IgD-negative memory B cell (primary cell): Measurements from ENCODE around the gene CENATAC. TPM values are rescaled to one million over a fixed set of nuclear protein-coding genes. Genes with fewer than 3 reads are reported as not detected.
"Not testable (repeated sequence)": the region's sequence is repeated elsewhere in the genome, so short reads cannot be mapped to it uniquely, and the experiment has no call there.

Experiments
- H3K27ac Mint-ChIP-seq, 3 donors: one replicate each; pipeline ENCODE4 v1.8.0; 2020 to 2022; ENCODE audit warnings: mild to moderate bottlenecking in 3 of 3, mixed read lengths in 3 of 3, moderate library complexity in 1 of 3
- H3K27me3 Mint-ChIP-seq: one replicate; pipeline ENCODE4 v1.8.0; 2021; ENCODE audit warnings: mixed read lengths
- H3K36me3 Mint-ChIP-seq: one replicate; pipeline ENCODE4 v1.8.0; 2020; ENCODE audit warnings: mild to moderate bottlenecking, mixed read lengths
- H3K4me1 Mint-ChIP-seq, 3 donors: one replicate each; pipeline ENCODE4 v1.8.0; 2020 to 2022; ENCODE audit warnings: mixed read lengths in 3 of 3, mild to moderate bottlenecking in 1 of 3
- H3K4me3 Mint-ChIP-seq, 4 donors: one replicate each; pipeline ENCODE4 v1.8.0; 2020 to 2022; ENCODE audit warnings: mild to moderate bottlenecking in 4 of 4, mixed read lengths in 4 of 4, moderate library complexity in 3 of 4
- H3K9me3 Mint-ChIP-seq, 3 donors: one replicate each; pipeline ENCODE4 v1.8.0; 2020 to 2021; ENCODE audit warnings: mixed read lengths in 3 of 3, mild to moderate bottlenecking in 1 of 3
- polyA plus RNA-seq: library from polyadenylated mRNA; unstranded; fragments of 300-500 nt; fragmentation: Illumina TruSeq; gene quantifications from one replicate; pipeline ENCODE4 v1.2.3, GENCODE V29; 2021

CENATAC gene
- polyA plus RNA-seq, 1 donor from 2014 or later, result 11.2 TPM

DNA sequence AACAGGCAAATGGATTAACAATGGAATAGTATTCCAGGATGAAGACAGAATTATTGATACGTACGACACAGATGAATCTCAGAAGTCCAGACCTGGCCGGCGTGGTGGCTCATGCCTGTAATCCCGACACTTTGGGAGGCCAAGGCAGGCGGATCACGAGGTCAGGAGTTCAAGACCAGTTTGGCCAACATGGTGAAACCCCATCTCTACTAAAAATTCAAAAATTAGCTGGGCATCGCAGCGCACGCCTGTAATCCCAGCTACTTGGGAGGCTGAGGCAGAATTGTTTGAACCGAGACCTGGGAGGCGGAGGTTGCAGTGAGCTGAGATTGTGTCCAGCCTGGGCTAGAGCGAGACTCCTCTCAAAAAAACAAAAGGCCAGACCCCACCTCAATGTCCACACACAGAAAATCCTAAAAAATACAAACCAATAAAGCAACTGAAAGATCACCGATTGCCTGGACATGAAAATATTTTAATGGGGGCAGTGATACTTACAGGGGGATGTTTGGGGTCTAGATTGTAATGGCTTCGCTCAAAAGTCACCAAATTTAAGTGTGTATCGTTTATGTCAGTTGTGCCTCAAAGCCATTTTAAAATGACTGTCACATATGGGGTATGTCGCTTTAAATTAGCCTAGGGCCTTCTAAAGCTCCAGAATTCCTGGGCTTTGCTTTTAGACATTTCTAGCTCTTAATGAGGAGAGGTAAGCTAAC is 16.4 kb downstream of the CENATAC start:
- H3K4me1 Mint-ChIP-seq, result peaks cover 21 to 26% (median 22%) of the 10 kb centered on the region in 3 donors
- H3K9me3 Mint-ChIP-seq, result no peaks in the 10 kb centered on the region
- H3K27me3 Mint-ChIP-seq, result no peaks in the 10 kb centered on the region
- peak overlapping the region in 1 of 4 donors; percentile 76 for H3K4me3 Mint-ChIP-seq
- H3K36me3 Mint-ChIP-seq, result peaks cover 10% of the 10 kb centered on the region
- H3K27ac Mint-ChIP-seq, result peak overlapping the region in 1 of 3 donors; percentile 92

- H3K9me3 Mint-ChIP-seq, result no peaks in the 10 kb centered on the region
- no peaks in the 10 kb centered on the region for H3K27me3 Mint-ChIP-seq
- peak overlapping the region in 1 of 4 donors; percentile 76 for H3K4me3 Mint-ChIP-seq
- peaks cover 10% of the 10 kb centered on the region for H3K36me3 Mint-ChIP-seq
- H3K27ac Mint-ChIP-seq, result peak overlapping the region in 2 of 3 donors; percentile 28 to 92
- H3K4me1 Mint-ChIP-seq, result peaks cover 22 to 32% (median 27%) of the 10 kb centered on the region in 3 donors
Measured at GRCh38 chr11:119015054-119015611, 17.2 kb downstream of the CENATAC start.

GRCh38 chr11:119016216-119017009 is 18.5 kb downstream of the CENATAC start:
- H3K27ac Mint-ChIP-seq, result peak overlapping the region; percentile 92 to 100 (median 99)
- peaks cover 25 to 37% (median 29%) of the 10 kb centered on the region in 3 donors for H3K4me1 Mint-ChIP-seq
- H3K4me3 Mint-ChIP-seq, result peak overlapping the region in 2 of 4 donors; percentile 99 to 100
- H3K36me3 Mint-ChIP-seq, result peaks cover 10% of the 10 kb centered on the region
- no peaks in the 10 kb centered on the region for H3K9me3 Mint-ChIP-seq
- H3K27me3 Mint-ChIP-seq, result no peaks in the 10 kb centered on the region

DNA sequence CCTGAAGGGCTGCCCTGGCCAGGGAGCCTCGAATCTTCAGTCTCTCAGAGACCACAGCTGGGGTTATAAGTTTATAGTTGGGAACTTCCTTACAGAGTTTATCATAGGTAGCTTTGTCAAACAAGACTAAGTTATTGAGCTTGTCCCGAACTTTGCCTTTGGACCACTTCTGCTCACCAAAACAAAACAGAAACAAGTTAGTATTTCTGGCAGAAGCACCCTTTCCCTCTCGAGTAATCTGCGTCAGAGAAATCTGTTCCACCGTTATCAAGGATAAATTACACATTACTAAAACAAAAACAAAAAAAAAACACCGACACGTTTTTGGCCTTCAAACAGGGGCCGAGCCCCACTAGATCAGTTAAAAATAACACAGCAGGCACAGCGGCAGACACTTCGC is 19.4 kb downstream of the CENATAC start:
- peak overlapping the region; percentile 99 to 100 (median 99) for H3K27ac Mint-ChIP-seq
- peaks cover 12% of the 10 kb centered on the region for H3K36me3 Mint-ChIP-seq
- not testable (repeated sequence) for H3K9me3 Mint-ChIP-seq, H3K27me3 Mint-ChIP-seq
- peaks cover 28 to 38% (median 31%) of the 10 kb centered on the region in 3 donors for H3K4me1 Mint-ChIP-seq
- H3K4me3 Mint-ChIP-seq, result peak overlapping the region; percentile 98 to 100 (median 100)

DNA sequence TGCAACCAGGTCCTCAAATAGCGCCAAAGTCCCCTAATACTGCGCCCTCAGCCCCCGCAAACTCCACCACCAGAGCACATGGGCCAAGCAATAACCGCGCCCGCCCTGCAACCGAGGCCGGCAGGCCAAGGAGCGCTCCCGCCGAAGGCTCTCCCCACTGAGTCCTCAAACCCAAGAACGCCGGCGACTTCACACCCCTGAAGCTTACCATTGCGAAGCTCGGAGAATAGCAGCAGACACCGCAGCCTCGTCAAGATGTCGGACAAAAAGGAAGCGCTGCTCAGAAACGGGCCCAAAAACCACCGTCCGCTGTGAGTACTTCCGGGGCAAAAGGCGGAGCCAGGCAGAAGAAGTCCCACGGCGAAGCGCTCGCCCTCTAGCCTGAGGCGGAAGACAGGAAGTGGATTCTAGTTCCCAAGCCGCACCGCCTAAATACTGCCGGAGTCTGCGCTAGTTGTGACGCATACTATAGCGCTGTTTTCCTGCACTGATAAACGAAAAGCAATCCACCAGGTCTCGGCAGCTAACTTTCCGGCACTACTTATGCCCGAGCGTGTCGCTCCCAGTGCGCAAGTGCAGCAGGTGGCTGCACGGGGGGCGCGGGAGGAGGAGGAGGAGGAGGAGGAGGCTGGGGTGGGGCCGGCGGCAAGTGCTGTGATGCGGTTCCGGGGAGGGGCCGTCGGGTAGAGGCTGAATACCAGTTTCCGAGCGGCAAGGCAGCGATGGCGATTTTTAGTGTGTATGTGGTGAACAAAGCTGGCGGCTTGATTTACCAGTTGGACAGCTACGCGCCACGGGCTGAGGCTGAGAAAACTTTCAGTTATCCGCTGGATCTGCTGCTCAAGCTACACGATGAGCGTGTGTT is 20.4 kb downstream of the CENATAC start, which contains the start of the genes RPS25 and TRAPPC4:
Gene RPS25 (minus strand): TSS at position 270 of the 865 bp plus-strand sequence. CDS start 59 bp downstream, at position 211.
Gene TRAPPC4 (plus strand): TSS at position 693 of the 865 bp plus-strand sequence. CDS start 30 bp downstream, at position 723.
- Mint-ChIP-seq H3K36me3 (peaks cover 12% of the 10 kb centered on the region), H3K4me3 (peak within 1 kb of the TSS; percentile 98 to 100 (median 100)), H3K4me1 (peaks cover 28 to 32% (median 31%) of the 10 kb centered on the region in 3 donors), H3K27ac (peak within 1 kb of the TSS; percentile 99 to 100 (median 99)), H3K9me3 (no peaks in the 10 kb centered on the region), H3K27me3 (no peaks in the 10 kb centered on the region)

DNA sequence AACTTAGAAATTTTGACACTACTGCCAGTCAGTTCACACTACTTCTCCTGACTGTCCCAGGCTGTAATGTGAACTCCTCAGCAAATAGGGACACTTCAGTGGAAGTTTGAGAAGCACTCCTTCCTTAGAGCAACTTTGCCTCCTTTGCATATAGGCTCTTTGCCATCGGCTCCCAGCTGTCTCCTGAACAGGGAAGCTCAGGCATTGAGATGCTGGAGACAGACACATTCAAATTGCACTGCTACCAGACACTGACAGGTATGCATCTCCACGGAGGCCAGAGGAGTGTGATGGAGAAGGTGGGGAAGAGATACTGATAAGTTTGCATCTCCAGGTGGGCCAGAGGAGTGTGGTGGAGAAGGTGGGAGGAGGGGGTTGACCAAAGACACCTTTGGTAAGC is 22.1 kb downstream of the CENATAC start:
- Mint-ChIP-seq H3K4me3 (peak overlapping the region; percentile 98 to 100 (median 100)), H3K9me3 (no peaks in the 10 kb centered on the region), H3K27me3 (no peaks in the 10 kb centered on the region), H3K27ac (peak overlapping the region in 2 of 3 donors; percentile 99 to 100), H3K4me1 (peaks cover 30 to 32% (median 32%) of the 10 kb centered on the region in 3 donors), H3K36me3 (peaks cover 9% of the 10 kb centered on the region)

- Mint-ChIP-seq H3K4me1 (peaks cover 17 to 35% (median 22%) of the 10 kb centered on the region in 3 donors), H3K27ac (peak overlapping the region in 1 of 3 donors; percentile 70), H3K9me3 (no peaks in the 10 kb centered on the region), H3K4me3 (peak overlapping the region in 2 of 4 donors; percentile 81 to 82), H3K27me3 (no peaks in the 10 kb centered on the region), H3K36me3 (peaks cover 9% of the 10 kb centered on the region)
Measured at GRCh38 chr11:119021631-119022030, 23.7 kb downstream of the CENATAC start.

DNA sequence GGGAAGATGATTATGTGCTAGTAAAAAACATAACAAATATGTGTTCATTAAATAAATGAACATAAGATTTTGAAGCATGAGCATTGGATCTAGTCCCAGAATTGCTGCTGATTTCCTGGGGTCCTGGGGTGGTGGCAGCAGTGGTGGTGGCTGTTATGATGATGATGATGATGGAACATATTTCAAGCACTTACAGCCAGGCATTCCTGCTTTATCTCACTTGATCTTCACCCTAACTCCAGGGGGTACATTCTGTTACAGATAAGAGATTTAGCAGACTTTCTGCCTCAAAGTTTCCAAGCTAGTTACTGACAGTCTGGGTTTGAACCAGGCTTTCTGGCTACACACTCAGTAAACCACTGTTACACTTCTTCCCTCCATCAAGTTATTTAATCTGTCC is 25.8 kb downstream of the CENATAC start:
- Mint-ChIP-seq H3K27me3 (no peaks in the 10 kb centered on the region), H3K9me3 (no peaks in the 10 kb centered on the region), H3K36me3 (peaks cover 3% of the 10 kb centered on the region), H3K4me3 (peak overlapping the region in 1 of 4 donors; percentile 78), H3K27ac (no peak overlapping the region), H3K4me1 (peaks cover 11 to 20% (median 16%) of the 10 kb centered on the region in 3 donors)

DNA sequence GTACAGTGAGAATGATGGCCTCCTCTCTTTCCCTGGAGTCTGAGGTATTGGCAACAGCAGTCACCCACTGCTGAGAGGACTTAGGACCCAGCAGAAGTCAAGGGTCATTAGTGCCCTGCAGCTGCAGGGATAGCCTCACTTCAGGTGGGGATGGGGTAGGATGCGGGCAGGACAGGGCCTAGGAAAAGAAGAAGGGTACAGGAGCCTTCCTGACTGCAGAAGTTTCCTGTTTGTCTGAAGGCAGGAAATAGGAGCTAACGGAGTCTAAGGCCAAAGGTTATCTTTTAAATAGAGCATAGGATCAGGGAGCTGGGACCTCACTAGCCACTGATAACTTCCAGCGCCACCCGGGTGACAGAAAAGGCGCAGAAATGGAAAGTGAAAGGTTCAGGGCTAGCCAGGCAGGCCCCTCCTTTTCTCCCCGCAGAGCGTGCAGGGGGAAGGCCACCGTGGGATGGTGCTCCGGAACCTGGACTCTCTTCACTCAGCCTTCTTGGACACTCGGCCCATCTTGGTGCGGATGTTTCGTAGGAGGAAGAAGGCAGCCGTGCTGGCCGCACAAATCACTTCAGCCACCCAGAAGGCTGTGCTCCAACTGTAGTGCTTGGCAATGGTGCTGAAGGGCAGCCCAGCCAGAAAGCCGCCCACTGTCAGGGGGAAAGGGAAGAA is 26.6 kb downstream of the CENATAC start:
- Mint-ChIP-seq H3K4me3 (peak overlapping the region in 1 of 4 donors; percentile 78), H3K9me3 (no peaks in the 10 kb centered on the region), H3K36me3 (peaks cover 3% of the 10 kb centered on the region), H3K4me1 (peaks cover 14 to 24% (median 21%) of the 10 kb centered on the region in 3 donors), H3K27ac (peak overlapping the region in 2 of 3 donors; percentile 58 to 90), H3K27me3 (no peaks in the 10 kb centered on the region)

GRCh38 chr11:119025099-119025473 is 27.1 kb downstream of the CENATAC start:
- Mint-ChIP-seq H3K4me1 (peaks cover 16 to 24% (median 20%) of the 10 kb centered on the region in 3 donors), H3K27me3 (no peaks in the 10 kb centered on the region), H3K9me3 (no peaks in the 10 kb centered on the region), H3K27ac (peak overlapping the region in 1 of 3 donors; percentile 55), H3K36me3 (peaks cover 3% of the 10 kb centered on the region), H3K4me3 (peak overlapping the region in 1 of 4 donors; percentile 78)

DNA sequence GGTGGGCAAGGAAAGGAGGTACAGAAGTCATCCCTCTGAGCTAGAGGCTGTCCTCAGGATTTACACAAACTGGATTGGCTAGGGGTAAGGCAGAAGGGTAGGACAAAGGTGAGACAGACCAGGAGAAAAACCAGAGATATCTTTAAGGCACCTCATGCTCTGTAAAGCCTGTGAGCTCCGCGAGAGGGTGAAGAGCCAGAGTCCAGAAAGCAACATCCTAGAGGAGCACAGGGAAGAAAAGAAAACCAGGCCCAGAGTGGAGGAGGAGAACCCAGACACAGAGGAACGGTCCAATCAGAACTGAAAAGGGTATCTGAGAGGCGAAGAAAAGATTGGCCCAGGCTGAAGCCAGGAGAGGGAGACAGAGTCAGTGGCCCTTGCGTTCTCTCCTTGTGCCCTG is 27.6 kb downstream of the CENATAC start:
- Mint-ChIP-seq H3K4me1 (peaks cover 15 to 23% (median 18%) of the 10 kb centered on the region in 3 donors), H3K4me3 (peak overlapping the region in 1 of 4 donors; percentile 29), H3K36me3 (peaks cover 3% of the 10 kb centered on the region), H3K9me3 (no peaks in the 10 kb centered on the region), H3K27ac (peak overlapping the region in 2 of 3 donors; percentile 33 to 55), H3K27me3 (no peaks in the 10 kb centered on the region)

- Mint-ChIP-seq H3K4me3 (peak overlapping the region in 1 of 4 donors; percentile 29), H3K27ac (peak overlapping the region in 1 of 3 donors; percentile 15), H3K36me3 (peaks cover 3% of the 10 kb centered on the region), H3K9me3 (no peaks in the 10 kb centered on the region), H3K4me1 (peaks cover 15 to 23% (median 17%) of the 10 kb centered on the region in 3 donors), H3K27me3 (no peaks in the 10 kb centered on the region)
Measured at GRCh38 chr11:119025978-119026766, 28.2 kb downstream of the CENATAC start.

GRCh38 chr11:119026970-119027369 is 29.0 kb downstream of the CENATAC start:
- H3K27ac Mint-ChIP-seq, result no peak overlapping the region
- peak overlapping the region in 1 of 4 donors; percentile 80 for H3K4me3 Mint-ChIP-seq
- peaks cover 11 to 18% (median 14%) of the 10 kb centered on the region in 3 donors for H3K4me1 Mint-ChIP-seq
- H3K27me3 Mint-ChIP-seq, result no peaks in the 10 kb centered on the region
- H3K9me3 Mint-ChIP-seq, result no peaks in the 10 kb centered on the region
- peaks cover 1% of the 10 kb centered on the region for H3K36me3 Mint-ChIP-seq
